Stimulated activated CD8-positive, alpha-beta memory T cell treated with anti-CD3 and anti-CD28 coated beads, Interleukin-7, amount 100 ng/mL, for 1 hour (primary cell): Measurements from ENCODE around the gene ITPR1.

Experiments
- DNase-seq, 2 donors: peaks; one replicate each; pipeline ENCODE4 v3.0.0-alpha.2; 2020; ENCODE audit warnings: low read depth in 2 of 2

ITPR1 gene

DNA sequence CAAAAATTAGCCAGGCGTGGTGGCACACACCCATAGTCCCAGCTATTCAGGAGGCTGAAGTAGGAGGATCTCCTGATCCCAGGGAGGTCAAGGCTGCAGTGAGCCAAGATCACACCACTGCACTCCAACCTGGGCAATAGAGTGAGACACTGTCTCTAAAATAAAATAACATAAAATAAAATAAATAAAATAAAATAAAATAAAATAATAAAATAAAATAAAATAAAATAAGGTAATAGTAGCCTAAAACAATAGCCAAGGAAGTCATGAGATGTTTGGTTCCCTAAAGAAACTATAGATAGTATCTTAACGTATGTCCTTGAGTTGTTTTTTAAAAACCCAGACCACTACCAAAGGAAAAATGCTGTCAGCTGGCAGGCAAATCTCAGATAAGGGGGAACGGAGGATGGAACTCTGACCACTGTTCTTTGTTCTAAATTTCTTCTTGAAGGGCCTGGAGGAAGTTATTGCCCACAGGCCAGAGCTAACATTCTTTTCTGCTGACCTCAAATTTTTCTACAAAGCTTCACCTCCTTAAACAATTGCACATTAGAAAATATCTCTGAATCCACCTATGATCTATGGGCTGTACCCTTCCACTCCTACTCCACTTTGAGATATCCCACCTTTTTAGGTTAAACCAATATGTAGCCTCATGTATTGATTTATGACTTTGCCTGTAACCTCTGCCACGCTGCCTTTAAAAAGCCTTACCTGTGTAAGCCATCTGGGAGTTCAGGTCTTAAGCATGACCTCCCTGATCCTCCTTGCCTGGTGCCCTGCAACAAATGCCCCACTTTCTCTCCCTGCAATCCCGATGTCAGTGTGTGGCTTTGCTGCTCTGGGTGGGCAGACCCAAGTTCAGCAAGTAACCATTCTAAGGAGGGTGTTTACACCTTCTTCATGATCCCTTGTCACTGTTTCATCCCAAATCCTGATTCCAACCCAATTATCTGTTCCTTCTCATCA, 359.9 kb downstream of the ITPR1 start:
- DNase-seq = no peak

DNA sequence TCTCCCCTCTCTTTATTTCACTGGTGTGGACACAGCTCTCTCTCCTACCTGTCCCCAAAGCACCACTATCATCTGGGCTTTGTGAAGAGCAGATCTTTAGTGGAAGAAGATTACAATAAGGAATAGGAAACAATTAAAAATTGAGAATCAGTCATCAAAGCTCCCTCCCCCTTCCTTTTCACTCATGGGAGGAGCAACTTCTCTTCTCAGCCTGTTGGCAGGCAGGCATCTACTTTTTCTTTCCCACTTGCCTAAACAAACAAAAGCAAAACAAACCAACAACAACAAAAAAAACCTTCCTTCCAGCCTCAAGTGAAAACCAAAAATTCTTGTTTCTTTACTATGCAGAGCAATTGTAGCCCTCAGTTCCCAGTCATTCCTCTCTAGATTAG, 360.6 kb downstream of the ITPR1 start:
- DNase-seq = no peak

DNA sequence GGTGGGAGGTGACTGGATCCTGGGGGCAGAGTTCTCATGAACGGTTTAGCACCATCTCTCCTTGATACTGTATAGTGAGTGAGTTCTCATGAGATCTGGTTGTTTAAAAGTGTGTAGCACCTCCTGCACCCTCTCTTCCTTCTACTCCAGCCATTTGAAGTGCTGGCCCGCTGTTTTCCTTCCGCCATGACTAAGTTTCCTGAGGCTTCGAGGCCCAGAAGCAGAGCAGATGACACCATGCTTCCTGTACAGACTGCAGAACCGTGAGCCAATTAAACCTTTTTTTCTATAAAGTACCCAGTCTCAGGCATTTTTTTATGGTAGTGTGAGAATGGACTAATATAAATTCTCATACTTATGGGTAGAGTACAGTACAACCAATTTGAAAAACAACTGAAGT, 362.5 kb downstream of the ITPR1 start:
- no peak for DNase-seq

DNA sequence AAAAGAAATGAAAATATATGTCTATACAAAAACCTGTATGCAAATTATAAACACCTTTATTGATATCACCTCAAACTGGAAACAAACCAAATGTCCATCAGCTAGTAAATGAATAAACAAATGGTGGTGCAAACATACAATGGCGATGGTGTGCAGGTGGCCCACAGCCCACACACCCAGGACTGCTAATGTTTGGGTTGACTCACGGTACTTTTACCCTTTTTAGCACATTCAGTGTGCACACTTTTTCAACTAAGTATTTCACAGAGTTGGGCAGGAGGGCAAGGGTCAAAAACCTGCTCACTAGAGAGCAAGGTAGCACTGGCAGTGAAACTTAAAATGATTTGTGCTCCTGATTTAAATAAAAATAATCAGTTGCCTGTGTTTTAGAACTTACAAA, 363.0 kb downstream of the ITPR1 start:
- DNase-seq = no peak

DNA sequence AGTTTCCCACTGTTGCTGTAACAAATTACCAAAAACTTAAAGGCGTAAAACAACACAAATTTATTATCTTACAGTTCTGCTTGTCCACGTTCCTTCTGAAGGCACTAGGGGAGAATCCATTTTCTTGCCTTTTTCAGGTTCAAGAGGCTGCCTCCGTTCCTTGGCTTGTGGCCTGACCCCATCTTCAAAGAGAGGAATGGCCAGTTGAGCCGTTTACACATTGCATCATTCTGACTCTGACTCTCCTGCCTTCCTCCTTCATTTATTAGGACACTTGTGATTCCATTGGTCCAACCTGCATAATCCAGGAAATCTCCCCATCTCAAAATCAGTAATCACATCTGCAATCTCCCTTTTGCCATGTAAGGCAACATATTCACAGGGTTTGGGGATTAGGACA, 363.4 kb downstream of the ITPR1 start:
- DNase-seq = no peak

DNA sequence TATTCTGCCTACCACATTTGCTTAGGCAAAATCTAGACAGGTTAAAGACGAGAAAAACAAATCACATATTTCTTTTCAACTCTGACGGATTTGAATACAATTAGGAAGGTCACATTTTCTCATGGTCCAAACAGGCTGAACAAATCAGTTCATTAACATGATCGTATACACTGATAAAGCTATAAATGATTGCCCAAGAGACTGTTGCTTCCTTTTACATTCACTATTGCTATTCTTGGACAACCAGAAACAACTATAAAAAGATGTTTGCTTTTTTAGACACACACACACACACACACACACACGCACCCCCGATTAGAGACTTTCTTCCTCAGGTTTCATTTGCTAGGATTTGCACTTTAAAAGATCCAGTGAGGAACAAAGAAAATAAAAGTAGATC, 363.8 kb downstream of the ITPR1 start:
- DNase-seq = no peak

DNA sequence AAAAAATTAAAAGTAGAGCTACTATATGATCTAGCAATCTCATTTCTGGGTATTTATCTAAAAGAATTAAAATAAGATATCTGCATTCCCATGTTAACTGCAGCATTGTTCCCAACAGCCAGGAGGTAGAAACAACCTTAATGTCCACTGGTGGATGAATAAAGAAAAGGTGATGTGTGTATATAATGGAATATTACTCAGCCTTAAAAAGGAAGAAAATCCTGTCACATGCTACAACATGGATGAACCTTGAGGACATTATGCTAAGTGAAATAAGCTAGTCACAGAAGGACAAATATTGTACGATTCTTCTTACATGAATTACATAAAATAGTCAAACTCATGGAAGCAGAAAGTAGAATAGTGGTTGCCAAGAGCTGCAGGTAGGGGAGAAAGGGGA, 366.6 kb downstream of the ITPR1 start:
- DNase-seq = no peak

DNA sequence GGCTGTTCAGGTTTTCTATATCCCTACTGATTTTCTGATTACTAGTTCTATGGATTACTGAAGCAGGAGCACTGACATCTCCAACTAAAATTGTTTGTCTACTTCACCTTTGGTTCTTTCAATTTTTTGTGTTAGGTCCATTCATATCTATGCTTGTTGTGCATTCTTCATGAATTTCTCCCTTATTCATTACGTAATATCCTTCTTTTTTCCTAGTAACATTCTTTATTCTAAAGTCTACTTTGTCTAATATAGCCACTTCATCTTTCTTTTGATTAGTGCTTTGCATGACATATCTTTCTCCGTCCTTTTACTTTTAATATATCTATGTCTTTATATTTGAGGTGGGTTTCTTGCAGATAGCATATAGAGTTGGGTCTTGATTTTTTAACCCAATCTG, 369.8 kb downstream of the ITPR1 start:
- no peak for DNase-seq

DNA sequence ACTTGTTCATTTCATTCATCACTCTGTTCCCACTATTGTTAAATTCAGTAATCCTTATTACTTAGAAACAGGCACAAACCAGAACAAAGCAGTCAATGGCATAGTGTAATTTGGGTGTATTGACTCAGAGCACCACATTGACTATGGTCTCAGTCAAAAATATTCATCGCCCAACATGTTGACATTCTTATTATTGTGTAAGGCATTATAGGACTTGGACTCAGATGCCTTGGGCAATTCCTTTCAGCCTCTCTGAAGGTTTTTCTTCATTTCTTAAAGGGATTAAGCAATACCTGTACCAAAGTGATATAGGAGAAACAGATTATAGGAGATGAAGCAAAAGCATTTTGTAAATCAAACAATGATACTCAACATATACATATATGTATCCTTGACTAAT, 371.4 kb downstream of the ITPR1 start:
- no peak for DNase-seq

DNA sequence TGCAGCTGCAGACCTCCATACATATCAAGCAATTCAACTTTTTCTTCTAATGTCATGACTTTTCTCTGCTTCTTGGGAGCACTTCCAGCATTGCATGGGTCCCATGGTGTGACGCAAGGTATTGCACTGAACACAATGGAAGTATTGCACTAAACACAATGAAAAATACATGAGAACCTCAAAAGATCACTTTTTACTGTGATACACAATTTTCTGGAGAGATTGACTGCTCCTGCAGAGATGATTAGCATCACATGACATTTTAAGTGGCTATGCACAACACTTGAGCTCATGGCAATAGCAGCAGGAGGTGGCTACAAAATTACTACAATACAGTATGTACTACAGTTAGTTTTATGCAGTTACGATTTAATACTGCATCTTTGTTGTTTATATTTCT, 372.6 kb downstream of the ITPR1 start:
- DNase-seq = no peak

DNA sequence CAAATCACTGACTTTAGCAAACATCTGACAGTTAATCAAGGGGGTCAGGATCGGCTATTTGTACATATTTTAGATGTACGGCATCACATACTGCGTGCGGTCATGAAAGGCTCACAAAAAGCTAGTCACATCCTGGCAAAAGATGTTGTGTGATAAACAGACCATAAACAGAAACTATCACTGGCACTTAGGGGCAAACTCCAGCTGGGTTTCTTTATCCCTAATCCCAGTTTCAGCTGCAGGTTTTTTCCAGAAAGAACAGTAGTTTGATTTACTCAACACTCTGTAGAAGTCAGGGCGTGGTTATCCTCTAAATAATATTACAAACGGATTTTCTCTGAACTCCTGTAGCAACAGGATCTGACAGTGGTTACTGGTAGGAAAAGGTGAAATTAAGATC, 373.7 kb downstream of the ITPR1 start:
- no peak for DNase-seq

DNA sequence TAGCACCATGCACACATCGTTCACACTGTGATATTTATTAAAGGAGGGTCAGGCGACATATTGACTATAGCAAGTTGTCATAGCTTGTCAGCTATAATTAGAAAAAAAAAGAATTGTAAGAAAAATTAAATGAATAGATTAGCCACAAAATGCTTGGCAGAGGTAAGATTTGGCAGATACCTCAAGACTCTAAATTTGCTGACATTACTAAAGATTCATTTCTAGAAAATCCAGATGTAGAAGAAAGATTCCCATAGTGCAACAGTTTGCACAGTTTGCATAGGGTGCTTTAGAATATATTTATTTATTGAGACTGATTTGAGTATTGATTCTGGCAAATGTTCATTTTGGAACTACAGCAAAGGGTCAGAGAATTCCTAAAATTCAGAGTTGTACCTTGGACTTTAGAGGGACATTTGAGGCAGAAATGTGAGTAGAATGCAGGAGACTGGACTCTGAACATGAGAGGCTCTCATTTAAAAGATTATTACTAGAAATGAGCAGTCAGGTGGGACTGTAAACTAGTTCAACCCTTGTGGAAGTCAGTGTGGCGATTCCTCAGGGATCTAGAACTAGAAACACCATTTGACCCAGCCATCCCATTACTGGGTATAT, 384.1 kb downstream of the ITPR1 start:
- no peak for DNase-seq

DNA sequence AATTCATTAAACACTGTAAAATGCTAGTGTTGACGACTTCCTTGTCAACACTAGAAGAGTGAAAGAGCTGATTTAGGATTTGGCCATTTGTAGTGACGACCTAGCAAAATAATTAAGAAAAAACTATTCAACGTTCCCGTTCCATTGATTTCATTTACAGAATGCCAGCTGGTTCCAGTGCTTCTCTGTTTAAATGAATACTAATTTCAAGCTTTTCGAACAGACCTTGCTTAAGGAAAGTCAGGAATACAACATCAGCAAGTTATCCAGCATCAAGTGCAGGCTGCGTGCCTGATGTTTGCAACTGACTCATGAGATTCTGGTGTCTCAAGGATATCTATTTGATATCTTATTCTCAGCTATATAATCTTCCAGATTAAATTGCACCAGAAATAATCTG, 387.7 kb downstream of the ITPR1 start:
- no peak for DNase-seq

DNA sequence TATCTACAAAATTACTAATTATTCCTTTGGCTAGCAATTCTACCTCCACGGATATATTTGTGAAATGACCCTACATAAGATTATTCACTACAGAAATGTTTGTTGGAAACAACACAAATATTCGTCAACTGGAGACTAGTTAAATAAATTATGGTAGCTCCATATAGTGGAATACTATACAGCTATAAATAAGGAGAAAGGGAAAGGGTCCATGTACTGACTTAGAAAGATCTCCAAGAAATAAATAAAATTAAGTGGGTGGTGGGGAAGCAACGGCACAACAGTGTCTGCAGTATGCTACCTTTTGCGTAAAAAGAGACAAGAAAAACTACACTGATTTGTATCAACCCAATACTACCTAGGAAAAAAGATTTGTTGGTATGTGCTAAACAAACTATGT, 389.4 kb downstream of the ITPR1 start:
- no peak for DNase-seq

DNA sequence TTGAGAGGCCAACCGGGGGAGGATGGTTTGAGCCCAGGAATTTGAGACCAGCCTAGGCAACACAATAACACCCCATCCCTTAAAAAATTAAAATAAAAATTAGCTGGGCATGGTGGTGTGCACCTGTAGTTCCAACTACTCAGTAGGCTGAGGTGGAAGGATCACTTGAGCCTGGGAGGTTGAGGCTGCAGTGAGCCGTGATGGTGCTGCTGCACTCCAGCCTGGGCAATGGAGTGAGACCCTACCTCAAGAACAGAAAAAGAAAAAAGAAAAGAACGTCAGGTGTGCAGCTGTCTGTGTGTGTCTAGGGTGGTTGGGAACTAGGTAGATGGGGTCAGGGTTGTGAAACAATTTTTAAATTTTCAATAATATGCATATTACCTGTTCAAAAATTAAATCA, 389.9 kb downstream of the ITPR1 start:
- no peak for DNase-seq

DNA sequence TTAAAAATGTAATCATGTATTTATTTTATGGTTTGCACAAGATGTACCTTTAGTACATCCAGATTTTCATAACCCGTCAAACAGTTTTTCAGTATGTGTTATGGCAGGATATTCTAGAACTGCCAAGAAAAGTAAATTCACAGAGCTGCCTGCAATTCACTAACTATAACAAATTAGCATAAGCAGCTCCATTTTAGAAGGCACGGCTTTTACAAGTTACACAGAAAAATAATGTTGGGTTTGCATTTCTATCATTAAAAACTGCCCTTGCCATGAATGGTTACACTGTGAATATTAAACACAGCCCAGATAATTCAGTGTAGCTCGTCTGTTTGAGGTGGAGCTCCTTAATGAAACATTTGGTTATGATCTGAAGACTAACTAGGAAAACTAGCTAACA, 391.7 kb downstream of the ITPR1 start:
- no peak for DNase-seq

DNA sequence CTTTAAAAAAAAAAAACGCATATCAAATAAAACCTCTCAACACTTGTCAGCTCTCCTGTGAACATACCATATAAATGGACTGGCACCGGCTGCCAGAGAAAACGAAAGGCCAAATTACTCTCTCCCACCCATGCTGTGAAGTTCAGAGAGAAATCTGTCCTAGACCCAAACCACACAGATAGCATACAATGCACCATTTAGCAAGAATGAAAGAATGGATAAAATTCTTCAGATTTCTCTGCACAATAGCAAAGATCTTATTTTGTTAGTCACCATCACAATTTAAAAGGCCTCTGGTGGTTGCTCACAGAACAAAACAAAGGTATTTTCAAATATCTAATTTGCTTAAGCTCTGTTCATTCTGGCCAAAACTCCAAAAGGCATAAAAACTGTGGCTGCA, 392.2 kb downstream of the ITPR1 start:
- no peak for DNase-seq

DNA sequence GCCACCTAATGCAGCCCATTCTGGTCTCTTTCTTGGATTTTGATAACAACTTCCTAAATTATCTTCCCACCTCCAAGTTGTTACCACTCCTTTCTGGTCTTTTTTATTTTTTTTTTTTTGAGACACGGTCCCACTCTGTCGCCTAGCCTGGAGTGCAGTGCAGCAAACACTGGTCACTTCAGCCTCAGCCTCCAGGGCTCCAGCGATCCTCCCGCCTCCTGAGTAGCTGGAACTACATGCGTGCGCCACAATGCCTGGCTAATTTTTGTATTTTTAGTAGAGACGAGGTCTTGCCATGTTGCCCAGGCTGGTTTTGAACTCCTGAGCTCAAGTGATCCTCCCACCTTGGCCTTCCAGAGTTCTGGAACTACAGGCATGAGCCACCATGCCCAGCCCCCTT, 393.3 kb downstream of the ITPR1 start:
- DNase-seq = no peak

DNA sequence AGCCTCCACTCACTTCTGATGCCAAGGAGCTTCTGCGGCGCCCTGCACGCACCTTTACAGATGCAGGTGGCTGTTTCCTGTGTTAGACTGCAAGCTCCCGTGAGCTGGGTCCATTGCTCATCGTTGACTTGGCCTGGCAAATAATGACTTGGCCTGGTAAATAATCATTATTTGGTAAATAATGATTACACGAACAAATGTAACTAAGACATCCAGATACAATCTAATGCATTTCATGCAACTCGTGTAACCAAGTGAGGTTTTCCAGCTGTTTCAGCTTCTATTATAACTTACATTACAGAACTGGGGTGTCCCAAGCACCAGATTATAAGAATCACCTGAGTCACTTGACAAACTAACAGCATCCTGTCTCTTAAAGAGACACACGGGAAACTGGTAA, 394.0 kb downstream of the ITPR1 start:
- no peak for DNase-seq

DNA sequence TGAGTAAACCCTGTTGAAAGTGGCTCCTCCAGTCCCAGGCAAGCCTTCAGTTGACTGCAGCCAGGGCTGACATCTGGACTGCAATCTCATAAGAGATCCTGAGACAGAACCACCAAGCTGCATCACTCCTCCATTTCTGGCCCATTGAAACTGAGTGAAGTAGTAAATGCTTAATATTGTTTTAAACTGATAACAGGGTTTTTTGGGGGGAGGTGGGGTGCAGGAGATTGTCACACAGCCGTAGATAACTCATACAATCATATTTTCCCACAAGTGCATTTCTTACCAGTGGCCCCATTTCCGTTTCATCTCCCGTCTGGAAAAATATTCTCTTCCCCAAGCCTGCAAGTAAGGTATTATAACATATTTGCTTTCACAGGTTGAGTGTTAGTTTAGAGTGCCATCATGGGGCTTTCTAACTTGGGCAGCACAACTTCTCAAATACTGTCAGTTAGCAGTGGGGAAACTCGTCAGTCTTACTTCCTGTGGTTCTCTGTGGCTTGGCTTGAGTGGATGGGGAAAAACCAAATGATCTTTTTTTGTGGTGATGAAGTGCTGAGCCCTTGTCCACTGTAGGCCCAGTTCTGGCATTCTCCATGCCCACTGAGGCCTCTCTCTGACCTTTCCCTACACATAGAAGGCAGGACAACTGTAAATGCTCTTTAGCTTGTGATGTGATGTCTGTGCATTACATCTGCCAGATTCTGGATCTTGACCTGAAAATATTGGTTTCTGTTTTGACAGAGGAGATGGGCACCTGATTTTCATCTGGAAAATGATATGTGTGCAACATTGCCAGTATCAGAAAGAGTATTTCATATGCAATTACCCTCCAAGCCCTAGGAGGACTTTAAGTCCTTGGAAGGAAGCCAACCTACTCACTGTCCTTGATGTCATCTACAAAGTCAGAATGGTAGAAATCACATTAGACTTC, 396.0 kb downstream of the ITPR1 start:
- no peak for DNase-seq

DNA sequence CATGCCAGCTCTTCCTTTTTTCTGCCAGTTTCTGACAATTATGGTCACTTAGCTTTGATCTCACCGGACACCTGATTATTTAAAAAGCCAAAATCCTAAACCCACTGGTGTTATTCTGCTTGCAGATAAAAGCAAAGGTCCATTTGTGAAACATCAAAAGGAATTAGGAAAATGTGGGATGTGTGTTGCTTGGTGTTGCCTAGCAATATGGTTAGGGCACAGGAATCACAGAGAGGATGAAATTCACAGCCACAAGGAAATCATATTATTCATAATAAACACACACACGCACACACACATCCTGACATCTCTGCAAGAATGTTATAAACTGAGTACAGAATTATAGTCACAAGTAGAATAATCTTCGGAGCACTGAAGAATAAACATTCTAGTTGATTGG, 396.7 kb downstream of the ITPR1 start:
- no peak for DNase-seq

DNA sequence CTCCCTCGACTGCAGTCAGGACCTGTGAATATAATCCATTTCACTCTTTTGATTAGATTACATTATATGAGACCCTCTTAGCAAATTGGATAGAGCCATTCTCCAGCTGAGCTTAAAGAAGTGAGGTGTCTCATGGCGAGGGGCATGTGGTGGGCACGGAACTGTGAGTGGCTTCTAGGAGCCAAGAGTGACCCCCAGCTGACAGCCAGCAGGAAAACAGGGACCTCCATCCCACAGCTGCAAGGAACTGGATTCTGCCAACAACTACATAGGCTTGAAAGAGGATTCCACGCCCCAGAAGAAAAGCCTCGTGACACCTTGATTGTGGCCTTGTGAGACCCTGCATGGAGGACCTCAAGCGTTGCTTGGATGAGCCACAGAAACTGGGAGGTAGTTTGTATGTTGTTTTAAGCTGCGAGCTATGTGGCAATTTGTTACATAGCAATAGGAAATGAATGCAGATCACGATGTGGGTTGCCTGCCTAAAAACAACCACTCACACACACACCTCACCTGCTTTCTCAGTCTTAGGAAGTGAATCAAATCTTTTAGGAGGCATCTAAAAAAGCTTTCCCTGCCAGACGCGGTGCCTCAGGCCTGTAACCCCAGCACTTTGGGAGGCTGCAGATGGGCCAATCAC, 401.9 kb downstream of the ITPR1 start:
- no peak for DNase-seq
